ENCODE measurements around the gene JSRP1. TPM values are rescaled to one million over a fixed set of nuclear protein-coding genes. Genes with fewer than 3 reads are reported as not detected.

Gene JSRP1
- total and polyA plus RNA-seq, 2 experiments from 2014 or later = 0.30 to 0.93 TPM

GRCh38 chr19:2243274-2244124 is 12.7 kb downstream of the JSRP1 start:
- Histone ChIP-seq H2AFZ (no peak overlapping the region), H4K20me1 (ENCODE audit: insufficient read depth, poor library complexity, severe bottlenecking) (peaks cover 49% of the 10 kb centered on the region), H3K27ac (peak overlapping the region; percentile 97), H3K4me1 (ENCODE audit: insufficient read depth) (peaks cover 52% of the 10 kb centered on the region), H3K4me2 (peak overlapping the region; percentile 45), H3K9me3 (ENCODE audit: low read depth) (no peaks in the 10 kb centered on the region), H3K79me2 (peaks cover 69% of the 10 kb centered on the region), H3K9me2 (replicated peaks; ENCODE audit: insufficient read depth) (no peaks in the 10 kb centered on the region), H3K36me3 (replicated peaks; ENCODE audit: insufficient read depth, low read depth) (no peaks in the 10 kb centered on the region), H3K4me3 (no peak overlapping the region), H3K27me3 (no peaks in the 10 kb centered on the region)
- 77% methylated on average over 31 of the region's 32 CpGs for WGBS (ENCODE audit: low lambda C conversion rate, missing lambda C conversion rate)
- TF ChIP-seq CTCF (IDR thresholded peaks at IDR 0.05; ENCODE audit: poor library complexity) = no peak
- no peak for TF ChIP-seq EZH2 (IDR thresholded peaks at IDR 0.05; ENCODE audit: borderline replicate concordance)
- TF ChIP-seq EZH2phosphoT487 (IDR thresholded peaks at IDR 0.05; ENCODE audit: low read depth, severe bottlenecking, unreplicated experiment) = no peak
- DNase-seq (ENCODE audit: low spot score) = peak; percentile 77

- Histone ChIP-seq H3K36me3 (replicated peaks; ENCODE audit: insufficient read depth, low read depth) (no peaks in the 10 kb centered on the region), H3K27ac (peak overlapping the region; percentile 97), H3K4me1 (ENCODE audit: insufficient read depth) (peaks cover 59% of the 10 kb centered on the region), H3K9me2 (replicated peaks; ENCODE audit: insufficient read depth) (no peaks in the 10 kb centered on the region), H3K9me3 (ENCODE audit: low read depth) (no peaks in the 10 kb centered on the region), H3K27me3 (no peaks in the 10 kb centered on the region), H4K20me1 (ENCODE audit: insufficient read depth, poor library complexity, severe bottlenecking) (peaks cover 54% of the 10 kb centered on the region), H2AFZ (no peak overlapping the region), H3K4me3 (no peak overlapping the region), H3K4me2 (peak overlapping the region; percentile 84), H3K79me2 (peaks cover 76% of the 10 kb centered on the region)
- TF ChIP-seq EZH2 (IDR thresholded peaks at IDR 0.05; ENCODE audit: borderline replicate concordance) (no peak), CTCF (IDR thresholded peaks at IDR 0.05; ENCODE audit: poor library complexity) (no peak), EZH2phosphoT487 (IDR thresholded peaks at IDR 0.05; ENCODE audit: low read depth, severe bottlenecking, unreplicated experiment) (no peak)
- WGBS (ENCODE audit: low lambda C conversion rate, missing lambda C conversion rate) = 97% methylated on average over 8 of the region's 8 CpGs
- DNase-seq (ENCODE audit: low spot score) = no peak
These were observed 13.4 kb downstream of the JSRP1 start for GRCh38 chr19:2242816-2243215.

- TF ChIP-seq EZH2phosphoT487 (IDR thresholded peaks at IDR 0.05; ENCODE audit: low read depth, severe bottlenecking, unreplicated experiment) (no peak), CTCF (IDR thresholded peaks at IDR 0.05; ENCODE audit: poor library complexity) (no peak), EZH2 (IDR thresholded peaks at IDR 0.05; ENCODE audit: borderline replicate concordance) (no peak)
- H3K27me3 ChIP-seq = no peaks in the 10 kb centered on the region
These were observed 14.1 kb downstream of the JSRP1 start for GRCh38 chr19:2242092-2242537.

More at GRCh38 chr19:2242092-2242537, 14.1 kb downstream of the JSRP1 start:
- H3K36me3 ChIP-seq (replicated peaks; ENCODE audit: insufficient read depth, low read depth) = no peaks in the 10 kb centered on the region
- no peak overlapping the region for H3K4me3 ChIP-seq
- peak overlapping the region; percentile 84 for H3K4me2 ChIP-seq
- peak; percentile 80 for DNase-seq (ENCODE audit: low spot score)
- no peaks in the 10 kb centered on the region for H3K9me3 ChIP-seq (ENCODE audit: low read depth)
- H3K9me2 ChIP-seq (replicated peaks; ENCODE audit: insufficient read depth) = no peaks in the 10 kb centered on the region
- H3K27ac ChIP-seq = peak overlapping the region; percentile 97
- WGBS (ENCODE audit: low lambda C conversion rate, missing lambda C conversion rate) = 75% methylated on average over 12 of the region's 12 CpGs
- peaks cover 59% of the 10 kb centered on the region for H4K20me1 ChIP-seq (ENCODE audit: insufficient read depth, poor library complexity, severe bottlenecking)
- peaks cover 83% of the 10 kb centered on the region for H3K79me2 ChIP-seq
- peaks cover 66% of the 10 kb centered on the region for H3K4me1 ChIP-seq (ENCODE audit: insufficient read depth)
- H2AFZ ChIP-seq = no peak overlapping the region

Measured in hepatocyte (in vitro differentiated cells).